HCT116 (cell line): ENCODE results near the gene ADGRL3. TPM values are rescaled to one million over a fixed set of nuclear protein-coding genes. Genes with fewer than 3 reads are reported as not detected.

Experiments used
- ATAC-seq: fragments of 200-7000 bp; cut with Tn5 transposase; 2 replicates; pipeline ENCODE4 v1.9.1; 2020; ENCODE audit warnings: mild to moderate bottlenecking, moderate library complexity
- BruUV-seq: library from RNA; stranded (reverse); fragments of 400-500 nt; replicated peaks from 2 replicates; lab custom pipeline; 2021; lab: Mats Ljungman, UMichigan
- CTCF ChIA-PET: fragments of 300-600 bp; sonication (Branson Sonifier 250); formaldehyde crosslinking; loops from one replicate; lab custom pipeline; 2021; ENCODE audit warnings: antibody characterized with exemption; lab: Charles Lee
- POLR2A ChIA-PET: fragments of 300-600, 350-600 bp; sonication (Branson Sonifier 250); formaldehyde crosslinking; loops from one replicate; lab custom pipeline; 2021; ENCODE audit warnings: antibody characterized with exemption; lab: Charles Lee
- RAD21 ChIA-PET, 2 experiments: fragments of 300-600 bp; sonication (Branson Sonifier 250); formaldehyde crosslinking; loops; one replicate each; lab custom pipeline; 2023; ENCODE audit warnings: low total read pairs in 2 of 2; ENCODE audit not compliant: uncharacterized antibody in 2 of 2, unreplicated experiment in 2 of 2, low non-redundant PET in 1 of 2; lab: Charles Lee
- DNase-seq: peaks from one replicate; pipeline ENCODE4 v3.0.0-alpha.2; 2010; ENCODE audit warnings: low read depth, low spot score
- H2AFZ ChIP-seq: fragments of 200-600 bp; shearing (Covaris generic), sonication (generic); 2 replicates; pipeline ENCODE4 v1.6.1; 2017; ENCODE audit warnings: low read depth, mixed run types, mixed read lengths, antibody characterized with exemption, low read length; ENCODE audit not compliant: poor library complexity, severe bottlenecking
- H3K27ac ChIP-seq: 2 replicates; pipeline ENCODE4 v1.5.1; 2012; ENCODE audit warnings: low read depth, low read length
- H3K27me3 ChIP-seq: fragments of 200-600 bp; sonication (generic); 2 replicates; pipeline ENCODE4 v1.6.1; 2016; ENCODE audit warnings: mixed run types, low read length, mixed read lengths; ENCODE audit not compliant: insufficient read depth
- H3K36me3 ChIP-seq, 2 experiments: fragments of 200-500 bp in 1 of 2; fragments of 200-600 bp in 1 of 2; sonication (Bioruptor generic) in 1 of 2; sonication (generic) in 1 of 2; 2 replicates each; pipeline versions ENCODE4 v1.5.1 to v1.6.1; 2014 to 2016; ENCODE audit warnings: low read length in 2 of 2, inconsistent platforms in 1 of 2, mixed read lengths in 1 of 2, mixed run types in 1 of 2; ENCODE audit not compliant: insufficient read depth in 2 of 2, control insufficient read depth in 1 of 2
- H3K4me1 ChIP-seq, 2 experiments: fragments of 200-600 bp in 1 of 2; sonication (generic) in 1 of 2; 2 replicates each; pipeline versions ENCODE4 v1.5.1 to v1.6.1; 2012 to 2017; ENCODE audit warnings: low read length in 2 of 2, inconsistent platforms in 1 of 2, mild to moderate bottlenecking in 1 of 2, mixed read lengths in 1 of 2, mixed run types in 1 of 2, moderate library complexity in 1 of 2; ENCODE audit not compliant: insufficient read depth in 2 of 2, control insufficient read depth in 1 of 2
- H3K4me2 ChIP-seq: fragments of 200-600 bp; sonication (generic); 2 replicates; pipeline ENCODE4 v1.6.1; 2017; ENCODE audit warnings: mixed run types, low read length, mixed read lengths
- H3K4me3 ChIP-seq, 2 experiments: fragments of 200-600 bp in 1 of 2; sonication (generic) in 1 of 2; replicated peaks in 1 of 2; 2 replicates each; pipeline ENCODE4 v1.5.1; 2011 to 2016; ENCODE audit warnings: low read length in 2 of 2, control low read depth in 1 of 2, low read depth in 1 of 2, mild to moderate bottlenecking in 1 of 2, mixed read lengths in 1 of 2, mixed run types in 1 of 2
- H3K79me2 ChIP-seq: fragments of 200-600 bp; sonication (generic); 2 replicates; pipeline ENCODE4 v1.6.1; 2017; ENCODE audit warnings: mild to moderate bottlenecking, mixed run types, low read length, moderate library complexity, mixed read lengths; ENCODE audit not compliant: insufficient read depth
- H3K9ac ChIP-seq: fragments of 200-600 bp; sonication (generic); 2 replicates; pipeline ENCODE4 v1.6.1; 2016; ENCODE audit warnings: low read length, mixed read lengths
- H3K9me2 ChIP-seq: fragments of 200-600 bp; sonication (generic), shearing (Covaris generic); 2 replicates; pipeline ENCODE4 v1.6.1; 2017; ENCODE audit warnings: mixed run types, mild to moderate bottlenecking, moderate library complexity; ENCODE audit not compliant: insufficient read depth
- H3K9me3 ChIP-seq, 2 experiments: fragments of 200-500 bp in 1 of 2; fragments of 200-600 bp in 1 of 2; sonication (Bioruptor generic) in 1 of 2; sonication (generic) in 1 of 2; 2 replicates each; pipeline ENCODE4 v1.6.1; 2014 to 2017; ENCODE audit warnings: low read length in 2 of 2, mixed read lengths in 2 of 2, inconsistent platforms in 1 of 2, low read depth in 1 of 2, mild to moderate bottlenecking in 1 of 2, mixed run types in 1 of 2, moderate library complexity in 1 of 2; ENCODE audit not compliant: control insufficient read depth in 1 of 2, insufficient read depth in 1 of 2
- H4K20me1 ChIP-seq: fragments of 200-600 bp; sonication (generic), shearing (Covaris generic); 2 replicates; pipeline ENCODE4 v1.6.1; 2017; ENCODE audit warnings: mixed run types, mild to moderate bottlenecking, moderate library complexity; ENCODE audit not compliant: insufficient read depth
- CTCF ChIP-seq, 3 experiments: fragments of 200-600 bp in 1 of 3; sonication (generic) in 1 of 3; IDR thresholded peaks in 2 of 3; conservative IDR thresholded peaks in 1 of 3; 2 replicates each; pipeline ENCODE4 v1.5.1; 2012 to 2017; ENCODE audit warnings: low read depth in 2 of 3, low read length in 2 of 3, antibody characterized with exemption in 1 of 3, borderline replicate concordance in 1 of 3, control low read depth in 1 of 3, mild to moderate bottlenecking in 1 of 3, mixed read lengths in 1 of 3, mixed run types in 1 of 3, moderate library complexity in 1 of 3; ENCODE audit not compliant: insufficient read depth in 1 of 3
- REST ChIP-seq: IDR thresholded peaks from 2 replicates; pipeline ENCODE4 v1.6.1; 2012; ENCODE audit warnings: low read depth
- ZFX ChIP-seq: fragments of 450-650 bp; IDR thresholded peaks from 2 replicates; pipeline ENCODE4 v1.6.1; 2017
- intact Hi-C: fragments of 100-400 bp; cut with micrococcal nuclease; formaldehyde crosslinking; loops from 2 replicates; pipeline ENCODE4 v1.10.0; 2022
- total RNA-seq: library from RNA; stranded (reverse); gene quantifications from one replicate; pipeline ENCODE4 v1.2.1, GENCODE V29; 2021; ENCODE audit not compliant: unreplicated experiment

The ADGRL3 gene
- total RNA-seq, 1 experiment from 2014 or later: not detected

- Histone ChIP-seq H3K27me3 (no peaks in the 10 kb centered on the region), H3K9me2 (no peaks in the 10 kb centered on the region), H3K79me2 (no peaks in the 10 kb centered on the region), H2AFZ (no peak overlapping the region), H3K27ac (no peak overlapping the region), H3K4me3 (no peak overlapping the region), H3K9ac (no peak overlapping the region), H4K20me1 (no peaks in the 10 kb centered on the region), H3K4me2 (no peak overlapping the region), H3K9me3 (peaks cover 5 to 24% of the 10 kb centered on the region in 2 experiments; a peak in 3 of 4 replicates), H3K36me3 (no peaks in the 10 kb centered on the region), H3K4me1 (no peaks in the 10 kb centered on the region)
- ChIA-PET RAD21 (no interaction called here), POLR2A (no interaction called here), CTCF (no interaction called here)
- ATAC-seq: no peak
- no peak for DNase-seq
- TF ChIP-seq REST (no peak), ZFX (no peak), CTCF (IDR thresholded peaks at IDR 0.05 in 2 of 3, conservative IDR thresholded peaks at IDR 0.05 in 1 of 3; ENCODE audit: borderline replicate concordance in 1 of 3, insufficient read depth in 1 of 3, low read depth in 2 of 3, low read length in 2 of 3) (no peak)
- no TSS peak for BruUV-seq
- intact Hi-C loops: no loop called here
These were observed 22.8 kb upstream of the ADGRL3 start for GRCh38 chr4:61177367-61177766.
